IMR-90 (cell line): ENCODE measurements around the gene NDUFB3. TPM values are rescaled to one million over a fixed set of nuclear protein-coding genes. Genes with fewer than 3 reads are reported as not detected.

Experiments used
- ATAC-seq: fragments of 200-7000 bp; cut with Tn5 transposase; 2 replicates; pipeline ENCODE4 v1.9.1; 2020; ENCODE audit warnings: low read depth, mild to moderate bottlenecking, moderate library complexity
- BruUV-seq: library from RNA; stranded (reverse); fragments of 400-500 nt; replicated peaks from 2 replicates; lab custom pipeline; 2021; lab: Mats Ljungman, UMichigan
- CTCF ChIA-PET: fragments of 300-600 bp; formaldehyde crosslinking; extraction: SDS; loops from one replicate; lab custom pipeline; 2021; ENCODE audit warnings: antibody characterized with exemption; lab: Yijun Ruan, JAX
- POLR2A ChIA-PET: fragments of 300-600 bp; sonication (Branson Sonifier 250); formaldehyde crosslinking; loops from one replicate; lab custom pipeline; 2022; ENCODE audit warnings: antibody characterized with exemption; ENCODE audit not compliant: unreplicated experiment; lab: Charles Lee
- DNase-seq: peaks from one replicate; pipeline ENCODE4 v3.0.0; 2013
- H2AFZ ChIP-seq: replicated peaks from 2 replicates; pipeline ENCODE3; 2013; ENCODE audit warnings: low read length, mild to moderate bottlenecking; ENCODE audit not compliant: poor library complexity
- H2AK5ac ChIP-seq: 2 replicates; pipeline ENCODE4 v1.6.1; 2013; ENCODE audit warnings: low read depth, low read length, inconsistent platforms
- H2AK9ac ChIP-seq: replicated peaks from 2 replicates; pipeline ENCODE3; 2013; ENCODE audit warnings: mild to moderate bottlenecking, low read depth, low read length, moderate library complexity; ENCODE audit not compliant: poor library complexity
- H2BK120ac ChIP-seq: 2 replicates; pipeline ENCODE4 v1.6.1; 2013; ENCODE audit warnings: low read depth, low read length, inconsistent platforms
- H2BK15ac ChIP-seq: 3 replicates; pipeline ENCODE4 v1.6.1; 2013; ENCODE audit warnings: low read depth, low read length, inconsistent platforms
- H2BK20ac ChIP-seq: 2 replicates; pipeline ENCODE4 v1.6.1; 2013; ENCODE audit warnings: low read depth, mild to moderate bottlenecking, inconsistent platforms, low read length, moderate library complexity
- H2BK5ac ChIP-seq: 2 replicates; pipeline ENCODE4 v1.6.1; 2013; ENCODE audit warnings: mild to moderate bottlenecking, low read depth, low read length, inconsistent platforms; ENCODE audit not compliant: poor library complexity, severe bottlenecking
- H3K14ac ChIP-seq: replicated peaks from 2 replicates; pipeline ENCODE4 v1.6.1; 2013; ENCODE audit warnings: low read depth, low read length, inconsistent platforms
- H3K18ac ChIP-seq: 2 replicates; pipeline ENCODE4 v1.6.1; 2013; ENCODE audit warnings: low read depth, low read length, control low read depth
- H3K23ac ChIP-seq: 2 replicates; pipeline ENCODE4 v1.6.1; 2013; ENCODE audit warnings: low read depth, low read length, inconsistent platforms
- H3K27ac ChIP-seq: 2 replicates; pipeline ENCODE4 v1.5.1; 2013; ENCODE audit warnings: mild to moderate bottlenecking, control low read depth, low read length; ENCODE audit not compliant: insufficient read depth
- H3K27me3 ChIP-seq: 2 replicates; pipeline ENCODE4 v1.6.1; 2013; ENCODE audit warnings: low read length; ENCODE audit not compliant: control insufficient read depth, insufficient read depth
- H3K36me3 ChIP-seq: 2 replicates; pipeline ENCODE4 v1.6.1; 2013; ENCODE audit warnings: low read length, mixed read lengths; ENCODE audit not compliant: control insufficient read depth, insufficient read depth
- H3K4ac ChIP-seq: 2 replicates; pipeline ENCODE4 v1.6.1; 2013; ENCODE audit warnings: low read depth, low read length, inconsistent platforms
- H3K4me1 ChIP-seq: 2 replicates; pipeline ENCODE4 v1.6.1; 2013; ENCODE audit warnings: low read length, mixed read lengths; ENCODE audit not compliant: control insufficient read depth, insufficient read depth
- H3K4me2 ChIP-seq: 2 replicates; pipeline ENCODE4 v1.6.1; 2013; ENCODE audit warnings: low read depth, mild to moderate bottlenecking, control low read depth, low read length, moderate library complexity
- H3K4me3 ChIP-seq: 2 replicates; pipeline ENCODE4 v1.5.1; 2013; ENCODE audit warnings: low read depth, mild to moderate bottlenecking, control low read depth, low read length, moderate library complexity; ENCODE audit not compliant: insufficient read depth
- H3K56ac ChIP-seq: 2 replicates; pipeline ENCODE4 v1.6.1; 2013; ENCODE audit warnings: low read length, inconsistent platforms; ENCODE audit not compliant: insufficient read depth; ENCODE audit errors: extremely low read depth
- H3K79me1 ChIP-seq, 2 experiments: 2 replicates each; pipeline ENCODE4 v1.6.1; 2013; ENCODE audit warnings: low read length in 2 of 2, inconsistent platforms in 1 of 2, low read depth in 1 of 2
- H3K9ac ChIP-seq: 2 replicates; pipeline ENCODE4 v1.6.1; 2013; ENCODE audit warnings: low read depth, low read length, control low read depth
- H3K9me1 ChIP-seq: 2 replicates; pipeline ENCODE4 v1.6.1; 2013; ENCODE audit warnings: low read length, inconsistent platforms; ENCODE audit not compliant: insufficient read depth
- H3K9me3 ChIP-seq: 2 replicates; pipeline ENCODE4 v1.6.1; 2013; ENCODE audit warnings: low read length; ENCODE audit not compliant: control insufficient read depth, insufficient read depth
- H4K20me1 ChIP-seq: 2 replicates; pipeline ENCODE4 v1.6.1; 2013; ENCODE audit warnings: low read length, inconsistent platforms; ENCODE audit not compliant: insufficient read depth
- H4K5ac ChIP-seq: 2 replicates; pipeline ENCODE4 v1.6.1; 2013; ENCODE audit warnings: mild to moderate bottlenecking, low read depth, low read length, control low read depth
- H4K8ac ChIP-seq, 2 experiments: 2 replicates each; pipeline ENCODE4 v1.6.1; 2013; ENCODE audit warnings: low read depth in 2 of 2, low read length in 2 of 2, control low read depth in 1 of 2, inconsistent platforms in 1 of 2
- H4K91ac ChIP-seq: 2 replicates; pipeline ENCODE4 v1.6.1; 2013; ENCODE audit warnings: low read depth, low read length, inconsistent platforms; ENCODE audit not compliant: insufficient read depth
- BHLHE40 ChIP-seq: fragments of 150-350 bp; IDR thresholded peaks from 2 replicates; pipeline ENCODE4 v1.6.1; 2016; ENCODE audit warnings: mild to moderate bottlenecking, low read depth, low read length
- CEBPB ChIP-seq: IDR thresholded peaks from 2 replicates; pipeline ENCODE4 v1.6.1; 2012; ENCODE audit warnings: low read depth, low read length, improper control_type of control experiment
- ELK1 ChIP-seq: fragments of 150-350 bp; IDR thresholded peaks from 2 replicates; pipeline ENCODE4 v1.6.1; 2016; ENCODE audit warnings: low read depth, mild to moderate bottlenecking, low read length, moderate library complexity, borderline replicate concordance
- FOS ChIP-seq: fragments of 150-350 bp; IDR thresholded peaks from 2 replicates; pipeline ENCODE4 v1.6.1; 2016; ENCODE audit warnings: low read depth, low read length
- MAFK ChIP-seq: IDR thresholded peaks from 2 replicates; pipeline ENCODE4 v1.6.1; 2012; ENCODE audit warnings: low read depth, low read length, improper control_type of control experiment
- MXI1 ChIP-seq: IDR thresholded peaks from 2 replicates; pipeline ENCODE4 v1.6.1; 2012; ENCODE audit warnings: low read depth, mild to moderate bottlenecking, low read length, moderate library complexity, borderline replicate concordance
- RCOR1 ChIP-seq: IDR thresholded peaks from 2 replicates; pipeline ENCODE4 v1.6.1; 2012; ENCODE audit warnings: mild to moderate bottlenecking, low read length, improper control_type of control experiment; ENCODE audit not compliant: insufficient replicate concordance
- USF2 ChIP-seq: fragments of 150-350 bp; IDR thresholded peaks from 2 replicates; pipeline ENCODE4 v1.6.1; 2017; ENCODE audit warnings: mild to moderate bottlenecking, antibody characterized with exemption, low read length, low read depth
- WGBS, 2 experiments: methylation state at CpG; one replicate each; pipeline versions ENCODE4 v1.1.5 to v1.1.7; 2013; ENCODE audit warnings: missing lambda C conversion rate in 2 of 2; ENCODE audit not compliant: insufficient read length in 1 of 2; ENCODE audit errors: extremely low coverage in 2 of 2; 5-methylcytosine and 5-hydroxymethylcytosine counted together
- dilution Hi-C: fragments of 300-500 bp; cut with HindIII; formaldehyde crosslinking; loops from one replicate; pipeline ENCODE4 v1.14.3; 2018; ENCODE audit warnings: low sequenced_read_pairs; ENCODE audit not compliant: unreplicated experiment
- in situ Hi-C: fragments of 300-500 bp; cut with MboI; formaldehyde crosslinking; loops from 3 replicates; pipeline ENCODE4 v1.14.3; 2019; ENCODE audit warnings: low sequenced_read_pairs, inconsistent platforms, mixed read lengths
- intact Hi-C: fragments of 100-400 bp; cut with micrococcal nuclease; formaldehyde crosslinking; loops from 2 replicates; pipeline ENCODE4 v1.10.0; 2022
- polyA plus RNA-seq, 3 experiments: library from polyadenylated mRNA; depleted of rRNA; stranded (reverse); fragments of >200 nt; gene quantifications; 2 replicates each; pipeline ENCODE4 v1.2.3, GENCODE V29; 2012; ENCODE audit warnings: low replicate concordance in 1 of 3
- total RNA-seq: library from RNA; depleted of rRNA; stranded (reverse); fragments of >200 nt; gene quantifications from 2 replicates; pipeline ENCODE4 v1.2.3, GENCODE V29; 2012

NDUFB3 gene
- total and polyA plus RNA-seq, 2 of the 4 experiments (the other 2 are of a cell fraction), result 41.0 to 98.7 TPM

- no peak overlapping the region for H2BK20ac ChIP-seq
- ChIA-PET POLR2A (no interaction called here), CTCF (interaction anchor here (0.6 to 1.1 kb wide), 3 partner anchors 9 to 1568 kb away, joined by 3 read pairs; no protein-coding TSS in a partner anchor)
- no peak overlapping the region for H3K4me3 ChIP-seq
- H3K9ac ChIP-seq, result no peak overlapping the region
- H3K4me2 ChIP-seq, result 0 out of 2 replicates have a peak overlapping the region, but pooled peaks have one; percentile 20
- no peaks in the 10 kb centered on the region for H3K27me3 ChIP-seq
- no peak overlapping the region for H2AK9ac ChIP-seq
- H3K23ac ChIP-seq, result no peak overlapping the region
- ATAC-seq (peak; percentile 53), DNase-seq (peak; percentile 29)
- no TSS peak for BruUV-seq
- in situ Hi-C loops (no loop called here), dilution Hi-C loops (no loop called here), intact Hi-C loops (no loop called here)
- H3K56ac ChIP-seq, result no peak overlapping the region
- H2BK15ac ChIP-seq, result no peak overlapping the region
- H3K9me1 ChIP-seq, result peaks cover 7% of the 10 kb centered on the region
- peaks cover 1% of the 10 kb centered on the region for H3K36me3 ChIP-seq
- no peak overlapping the region for H3K14ac ChIP-seq
- no peak overlapping the region for H4K91ac ChIP-seq
- H4K5ac ChIP-seq, result no peak overlapping the region
- no peak overlapping the region for H4K8ac ChIP-seq
- H2AK5ac ChIP-seq, result no peak overlapping the region
- no CpG with 5 or more reads among the region's 2 CpGs for WGBS, 2 experiments
- no peak overlapping the region for H3K27ac ChIP-seq
- H3K79me1 ChIP-seq, result peaks cover 33 to 69% of the 10 kb centered on the region in 2 experiments
- TF ChIP-seq MAFK, result no peak
- no peak for TF ChIP-seq RCOR1
- TF ChIP-seq CEBPB, result no peak
- no peak for TF ChIP-seq BHLHE40
- no peak for TF ChIP-seq USF2
- TF ChIP-seq ELK1, result no peak
- TF ChIP-seq FOS, result no peak
- TF ChIP-seq MXI1, result no peak
- no peak overlapping the region for H3K4ac ChIP-seq
- H3K18ac ChIP-seq, result no peak overlapping the region
- H2AFZ ChIP-seq, result no peak overlapping the region
- peaks cover 2% of the 10 kb centered on the region for H3K4me1 ChIP-seq
- no peaks in the 10 kb centered on the region for H3K9me3 ChIP-seq
- no peak overlapping the region for H2BK5ac ChIP-seq
- H2BK120ac ChIP-seq, result no peak overlapping the region
- H4K20me1 ChIP-seq, result peaks cover 9% of the 10 kb centered on the region; the same call in 1 of the 2 replicates
Measured at GRCh38 chr2:201057087-201057521, 14.7 kb upstream of the NDUFB3 start.
